ENCODE measurements around the gene PIP4K2A.
"Not testable (repeated sequence)": the region's sequence is repeated elsewhere in the genome, so short reads cannot be mapped to it uniquely, and the experiment has no call there.

PIP4K2A gene

DNA sequence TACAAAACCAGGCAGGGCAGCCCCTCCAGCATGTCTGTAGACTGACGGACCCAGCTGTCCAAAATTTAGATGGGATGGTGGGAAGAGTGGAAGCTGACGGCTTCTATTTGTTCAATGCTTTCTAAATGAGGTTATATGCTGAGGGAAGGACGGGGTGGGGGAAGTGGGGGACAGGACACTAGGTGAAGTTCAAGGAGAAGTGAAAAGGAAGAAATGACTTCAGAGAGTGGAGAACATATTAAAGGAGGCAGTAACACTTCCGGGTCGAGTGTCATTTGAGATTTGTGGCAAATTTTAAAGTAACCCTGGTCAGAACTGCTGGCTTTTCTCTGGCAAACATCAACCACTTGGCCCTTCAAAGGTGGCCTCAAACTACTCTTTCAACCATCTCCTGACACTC is 9.4 kb downstream of the PIP4K2A start:
- Histone ChIP-seq H3K4me1 (ENCODE audit: insufficient read depth, low read length) (peaks cover 27% of the 10 kb centered on the region), H3K4me3 (ENCODE audit: low read depth in 1 of 2, low read length in 2 of 2) (no peak overlapping the region), H3K36me3 (ENCODE audit: insufficient read depth, low read length) (no peaks in the 10 kb centered on the region), H3K9ac (ENCODE audit: low read length) (no peak overlapping the region), H3K27ac (ENCODE audit: low read depth, low read length) (no peak overlapping the region), H3K9me3 (ENCODE audit: low read length) (no peaks in the 10 kb centered on the region), H3K27me3 (ENCODE audit: control insufficient read depth in 1 of 2, insufficient read depth in 2 of 2, low read length in 2 of 2) (no peaks in the 10 kb centered on the region)

DNA sequence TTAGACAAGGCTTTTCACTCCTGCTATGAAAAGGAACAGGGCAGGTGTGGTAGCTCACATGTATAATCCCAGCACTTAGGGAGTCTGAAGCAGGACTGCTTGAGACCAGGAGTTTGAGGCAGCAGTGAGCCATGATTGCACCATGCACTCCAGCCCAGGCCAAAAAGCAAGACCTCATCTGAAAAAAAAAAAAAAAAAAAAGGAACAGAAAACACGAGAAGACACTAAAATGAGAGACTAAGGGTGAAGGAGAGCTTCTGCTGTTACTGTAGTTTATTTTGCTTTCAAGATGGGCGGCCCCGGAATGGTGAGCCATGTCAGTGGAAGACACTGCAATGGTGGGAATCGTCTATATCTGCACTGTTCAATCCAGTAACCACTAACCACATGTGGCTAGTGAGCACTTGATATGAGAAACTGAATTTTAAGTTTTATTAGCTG is 9.9 kb downstream of the PIP4K2A start:
- H3K36me3 ChIP-seq (ENCODE audit: insufficient read depth, low read length): no peaks in the 10 kb centered on the region
- no peaks in the 10 kb centered on the region for H3K27me3 ChIP-seq (ENCODE audit: control insufficient read depth in 1 of 2, insufficient read depth in 2 of 2, low read length in 2 of 2)
- no peak overlapping the region for H3K9ac ChIP-seq (ENCODE audit: low read length)
- no peaks in the 10 kb centered on the region for H3K9me3 ChIP-seq (ENCODE audit: low read length)
- H3K4me1 ChIP-seq (ENCODE audit: insufficient read depth, low read length): peaks cover 26% of the 10 kb centered on the region
- H3K27ac ChIP-seq (ENCODE audit: low read depth, low read length): no peak overlapping the region
- H3K4me3 ChIP-seq (ENCODE audit: low read depth in 1 of 2, low read length in 2 of 2): no peak overlapping the region

DNA sequence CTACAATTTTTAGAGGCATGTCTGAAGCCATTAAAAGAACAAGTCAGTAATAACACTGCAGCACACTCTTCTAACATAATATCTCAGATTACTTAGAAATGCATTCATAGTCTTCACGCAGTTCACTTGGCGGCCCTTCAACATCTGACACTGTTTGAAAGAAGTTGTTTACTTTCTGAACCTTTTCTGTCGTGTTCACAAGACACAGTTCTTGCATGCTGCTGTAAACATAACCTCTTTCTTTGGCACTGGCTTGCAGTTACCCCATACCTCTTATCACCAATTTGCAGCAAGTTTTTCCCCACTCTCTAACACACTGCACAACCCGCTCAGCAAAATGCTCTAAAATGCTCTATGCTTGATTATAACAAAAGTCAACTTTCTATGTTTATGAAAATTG is 12.0 kb downstream of the PIP4K2A start:
- H3K27me3 ChIP-seq (ENCODE audit: control insufficient read depth in 1 of 2, insufficient read depth in 2 of 2, low read length in 2 of 2): no peaks in the 10 kb centered on the region
- no peak overlapping the region for H3K27ac ChIP-seq (ENCODE audit: low read depth, low read length)
- H3K36me3 ChIP-seq (ENCODE audit: insufficient read depth, low read length): no peaks in the 10 kb centered on the region
- H3K9ac ChIP-seq (ENCODE audit: low read length): no peak overlapping the region
- H3K4me3 ChIP-seq (ENCODE audit: low read depth in 1 of 2, low read length in 2 of 2): no peak overlapping the region
- H3K9me3 ChIP-seq (ENCODE audit: low read length): no peaks in the 10 kb centered on the region
- peaks cover 34% of the 10 kb centered on the region for H3K4me1 ChIP-seq (ENCODE audit: insufficient read depth, low read length)

DNA sequence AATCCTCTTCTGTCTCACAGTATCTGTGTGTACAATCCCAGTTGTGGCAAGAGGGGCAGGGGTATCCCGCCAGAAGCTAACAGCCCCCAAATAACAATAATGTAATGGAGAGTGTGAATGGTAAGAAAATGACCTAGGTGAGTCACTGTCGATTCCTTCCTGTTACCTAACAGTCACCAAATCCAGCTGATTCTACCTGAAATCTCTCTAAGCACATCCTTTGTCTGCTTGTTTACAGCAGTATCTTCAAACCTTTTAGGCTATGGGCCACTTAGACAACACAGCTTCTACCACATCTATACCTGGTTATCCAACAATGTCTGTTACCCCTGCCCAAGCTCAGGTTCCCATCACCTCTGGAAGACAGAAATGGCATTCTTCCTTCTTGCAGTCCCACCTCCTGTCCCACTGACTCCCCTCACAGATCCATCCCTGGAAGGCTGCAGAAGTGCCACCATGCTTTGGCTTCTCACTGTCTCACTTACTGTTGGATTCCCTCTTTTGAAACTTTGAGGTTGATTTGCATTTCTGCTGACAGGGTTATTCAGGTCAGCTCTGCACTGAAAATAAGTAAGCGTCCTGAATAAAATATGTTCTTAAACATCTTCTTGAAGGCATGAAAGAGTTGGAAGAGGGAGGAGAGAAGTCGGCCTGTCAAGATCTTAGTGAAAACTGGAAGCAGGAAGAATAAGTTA is 13.1 kb downstream of the PIP4K2A start:
- Histone ChIP-seq H3K4me1 (ENCODE audit: insufficient read depth, low read length) (peaks cover 41% of the 10 kb centered on the region), H3K9ac (ENCODE audit: low read length) (no peak overlapping the region), H3K27me3 (ENCODE audit: control insufficient read depth in 1 of 2, insufficient read depth in 2 of 2, low read length in 2 of 2) (no peaks in the 10 kb centered on the region), H3K36me3 (ENCODE audit: insufficient read depth, low read length) (no peaks in the 10 kb centered on the region), H3K27ac (ENCODE audit: low read depth, low read length) (no peak overlapping the region), H3K9me3 (ENCODE audit: low read length) (no peaks in the 10 kb centered on the region), H3K4me3 (ENCODE audit: low read depth in 1 of 2, low read length in 2 of 2) (no peak overlapping the region)

DNA sequence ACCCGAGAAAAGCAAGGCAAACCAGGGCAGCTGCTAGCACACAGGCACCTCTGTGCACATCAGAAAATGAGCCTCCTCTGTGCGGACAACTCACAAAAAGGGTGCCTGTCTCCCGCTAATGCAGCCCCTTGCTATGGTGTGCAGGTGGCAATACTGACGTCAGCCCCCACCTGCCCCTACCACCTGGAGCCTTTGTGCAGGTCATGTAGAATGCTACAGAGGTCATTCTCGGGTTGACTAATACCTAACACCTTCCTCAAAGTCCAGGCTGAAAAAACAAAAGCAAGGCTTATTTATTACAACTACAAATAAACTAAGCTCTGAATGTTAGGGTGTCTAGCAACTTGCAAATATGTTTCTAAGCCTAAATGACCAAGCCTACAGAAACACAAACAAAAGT is 13.9 kb downstream of the PIP4K2A start:
- peaks cover 38% of the 10 kb centered on the region for H3K4me1 ChIP-seq (ENCODE audit: insufficient read depth, low read length)
- H3K36me3 ChIP-seq (ENCODE audit: insufficient read depth, low read length): no peaks in the 10 kb centered on the region
- no peak overlapping the region for H3K4me3 ChIP-seq (ENCODE audit: low read depth in 1 of 2, low read length in 2 of 2)
- no peaks in the 10 kb centered on the region for H3K27me3 ChIP-seq (ENCODE audit: control insufficient read depth in 1 of 2, insufficient read depth in 2 of 2, low read length in 2 of 2)
- H3K27ac ChIP-seq (ENCODE audit: low read depth, low read length): no peak overlapping the region
- no peaks in the 10 kb centered on the region for H3K9me3 ChIP-seq (ENCODE audit: low read length)
- no peak overlapping the region for H3K9ac ChIP-seq (ENCODE audit: low read length)

DNA sequence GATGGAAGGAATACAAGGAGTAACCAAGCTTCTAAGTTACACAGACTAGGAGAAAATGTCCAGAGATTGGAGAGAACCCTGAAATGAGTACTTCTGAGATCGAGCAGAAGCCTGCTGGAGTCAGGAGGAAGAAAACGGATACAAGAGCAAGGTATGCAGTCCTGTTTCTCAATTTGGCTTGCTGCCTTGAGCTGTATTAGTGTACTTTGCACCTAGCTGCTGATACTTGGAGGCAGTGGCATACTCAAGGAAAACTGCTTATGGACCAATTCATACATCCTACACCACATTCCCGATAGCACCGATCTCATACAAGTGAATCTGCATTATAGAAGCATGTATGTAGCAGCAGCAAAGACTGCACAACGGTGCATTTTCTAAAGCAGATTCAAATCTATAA is 14.4 kb downstream of the PIP4K2A start:
- Histone ChIP-seq H3K36me3 (ENCODE audit: insufficient read depth, low read length) (no peaks in the 10 kb centered on the region), H3K27ac (ENCODE audit: low read depth, low read length) (no peak overlapping the region), H3K9ac (ENCODE audit: low read length) (no peak overlapping the region), H3K27me3 (ENCODE audit: control insufficient read depth in 1 of 2, insufficient read depth in 2 of 2, low read length in 2 of 2) (no peaks in the 10 kb centered on the region), H3K4me1 (ENCODE audit: insufficient read depth, low read length) (peaks cover 38% of the 10 kb centered on the region), H3K4me3 (ENCODE audit: low read depth in 1 of 2, low read length in 2 of 2) (no peak overlapping the region), H3K9me3 (ENCODE audit: low read length) (no peaks in the 10 kb centered on the region)

DNA sequence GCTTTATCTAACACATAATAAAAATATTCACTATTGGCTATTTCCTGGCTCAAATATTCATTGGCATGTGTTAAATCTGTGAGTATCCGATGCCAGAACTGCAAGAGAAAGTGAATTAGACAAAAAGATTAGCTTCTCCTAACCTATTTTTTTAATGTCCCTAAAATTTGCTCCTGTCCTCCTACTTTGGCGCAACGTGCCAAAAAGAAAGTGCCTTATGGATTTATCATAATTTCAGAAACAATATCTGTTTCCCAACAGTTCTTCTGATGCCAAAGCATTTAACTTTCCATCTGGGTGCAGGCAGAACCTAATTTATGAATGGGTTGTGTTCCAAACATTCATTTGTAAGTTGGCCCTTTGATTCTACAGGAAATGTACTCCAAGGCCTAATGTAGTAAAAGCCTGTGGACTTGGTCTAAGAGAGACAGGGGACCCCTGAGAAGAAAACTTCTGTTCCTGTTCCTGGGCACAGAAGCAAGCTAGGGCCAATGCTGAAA is 15.4 kb downstream of the PIP4K2A start:
- Histone ChIP-seq H3K4me1 (ENCODE audit: insufficient read depth, low read length) (peaks cover 38% of the 10 kb centered on the region), H3K4me3 (ENCODE audit: low read depth in 1 of 2, low read length in 2 of 2) (no peak overlapping the region), H3K9ac (ENCODE audit: low read length) (no peak overlapping the region), H3K36me3 (ENCODE audit: insufficient read depth, low read length) (no peaks in the 10 kb centered on the region), H3K27me3 (ENCODE audit: control insufficient read depth in 1 of 2, insufficient read depth in 2 of 2, low read length in 2 of 2) (no peaks in the 10 kb centered on the region), H3K9me3 (ENCODE audit: low read length) (no peaks in the 10 kb centered on the region), H3K27ac (ENCODE audit: low read depth, low read length) (no peak overlapping the region)

DNA sequence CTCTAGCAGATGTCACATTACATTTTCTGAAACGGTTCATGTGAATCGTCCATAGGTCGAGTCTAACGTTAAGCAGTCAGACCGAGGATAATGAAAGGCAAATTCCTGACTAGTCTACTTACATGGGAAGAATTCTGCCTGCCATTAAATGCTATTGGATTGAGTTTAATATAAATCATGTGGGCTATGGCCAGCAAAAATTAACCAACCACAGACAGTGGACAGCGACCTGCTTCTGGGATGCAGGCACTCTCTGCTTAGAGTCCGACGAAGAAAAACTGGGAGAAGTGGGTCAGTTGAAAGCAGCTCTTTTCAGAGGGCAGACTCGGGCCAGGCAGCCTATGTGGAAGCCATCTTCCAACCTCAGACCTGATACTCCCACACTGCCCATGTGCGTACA is 16.6 kb downstream of the PIP4K2A start:
- Histone ChIP-seq H3K4me3 (ENCODE audit: low read depth in 1 of 2, low read length in 2 of 2) (no peak overlapping the region), H3K27ac (ENCODE audit: low read depth, low read length) (no peak overlapping the region), H3K4me1 (ENCODE audit: insufficient read depth, low read length) (peaks cover 34% of the 10 kb centered on the region), H3K36me3 (ENCODE audit: insufficient read depth, low read length) (no peaks in the 10 kb centered on the region), H3K9ac (ENCODE audit: low read length) (no peak overlapping the region), H3K9me3 (ENCODE audit: low read length) (no peaks in the 10 kb centered on the region), H3K27me3 (ENCODE audit: control insufficient read depth in 1 of 2, insufficient read depth in 2 of 2, low read length in 2 of 2) (no peaks in the 10 kb centered on the region)

DNA sequence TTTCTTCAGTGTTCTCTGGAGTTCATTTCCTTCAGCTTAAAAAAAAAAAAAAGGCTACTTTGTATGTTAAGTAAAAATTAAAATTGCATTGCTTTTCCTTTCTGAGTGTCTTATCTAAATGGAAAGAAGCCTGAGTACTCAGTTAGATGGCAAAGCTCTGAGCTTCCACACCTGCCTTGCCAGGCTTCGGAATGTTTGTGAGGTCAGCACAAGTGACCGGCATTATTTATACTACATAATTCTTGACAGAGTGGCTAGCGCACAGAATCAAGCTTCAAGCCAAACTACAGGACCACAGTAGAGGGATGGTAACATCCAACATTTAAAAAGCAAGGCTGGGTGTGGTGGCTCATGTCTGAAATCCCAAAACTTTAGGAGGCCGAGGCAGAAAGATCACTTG is 17.3 kb downstream of the PIP4K2A start:
- H3K9ac ChIP-seq (ENCODE audit: low read length): no peak overlapping the region
- no peaks in the 10 kb centered on the region for H3K36me3 ChIP-seq (ENCODE audit: insufficient read depth, low read length)
- H3K27me3 ChIP-seq (ENCODE audit: control insufficient read depth in 1 of 2, insufficient read depth in 2 of 2, low read length in 2 of 2): no peaks in the 10 kb centered on the region
- H3K4me3 ChIP-seq (ENCODE audit: low read depth in 1 of 2, low read length in 2 of 2): no peak overlapping the region
- H3K4me1 ChIP-seq (ENCODE audit: insufficient read depth, low read length): peaks cover 27% of the 10 kb centered on the region
- H3K27ac ChIP-seq (ENCODE audit: low read depth, low read length): no peak overlapping the region
- H3K9me3 ChIP-seq (ENCODE audit: low read length): no peaks in the 10 kb centered on the region

DNA sequence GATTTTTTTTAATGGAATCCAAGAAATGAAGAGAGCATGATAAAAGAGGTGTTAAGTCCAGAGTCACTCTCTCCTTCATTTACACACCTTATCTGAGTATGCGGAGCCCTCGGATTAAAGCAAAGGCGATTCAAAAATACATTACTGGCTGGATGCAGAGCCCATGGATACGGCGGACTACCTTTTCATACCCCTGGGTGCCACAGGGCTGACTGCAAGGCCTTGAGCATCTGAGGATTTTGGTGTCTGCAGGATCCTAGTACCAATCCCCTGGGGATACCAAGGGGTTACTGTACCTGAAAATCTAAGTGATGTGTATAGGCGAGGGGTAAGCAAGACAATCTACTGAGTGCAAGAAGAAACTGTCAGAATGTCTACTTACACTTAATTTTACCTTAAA is 20.5 kb downstream of the PIP4K2A start:
- H3K4me1 ChIP-seq (ENCODE audit: insufficient read depth, low read length): peaks cover 10% of the 10 kb centered on the region
- H3K27ac ChIP-seq (ENCODE audit: low read depth, low read length): no peak overlapping the region

DNA sequence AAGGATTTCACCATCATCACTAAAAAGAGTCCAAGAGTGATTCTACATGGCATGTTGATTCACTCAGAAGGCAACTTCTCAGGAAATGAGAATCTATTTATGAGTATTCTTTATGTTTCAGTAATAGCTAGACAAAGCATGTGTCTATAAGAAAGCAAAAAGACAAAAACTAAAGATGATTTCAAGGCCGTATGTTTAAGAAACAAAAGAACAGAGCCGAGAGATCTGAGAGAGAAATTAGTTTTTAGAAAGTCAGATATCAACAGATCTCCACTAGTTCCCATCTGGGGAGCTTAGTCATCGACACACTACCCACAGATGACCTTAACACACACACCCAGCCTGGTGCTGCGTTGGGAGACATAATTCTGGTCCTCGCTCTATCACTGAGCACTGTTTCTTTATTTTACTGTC is 21.0 kb downstream of the PIP4K2A start:
- Histone ChIP-seq H3K4me1 (ENCODE audit: insufficient read depth, low read length) (peaks cover 9% of the 10 kb centered on the region), H3K27me3 (ENCODE audit: control insufficient read depth in 1 of 2, insufficient read depth in 2 of 2, low read length in 2 of 2) (no peaks in the 10 kb centered on the region), H3K9me3 (ENCODE audit: low read length) (no peaks in the 10 kb centered on the region), H3K4me3 (ENCODE audit: low read depth in 1 of 2, low read length in 2 of 2) (no peak overlapping the region), H3K9ac (ENCODE audit: low read length) (no peak overlapping the region), H3K36me3 (ENCODE audit: insufficient read depth, low read length) (no peaks in the 10 kb centered on the region), H3K27ac (ENCODE audit: low read depth, low read length) (no peak overlapping the region)

More for the DNA sequence above, 20.5 kb downstream of the PIP4K2A start:
- Histone ChIP-seq H3K9me3 (ENCODE audit: low read length) (no peaks in the 10 kb centered on the region), H3K9ac (ENCODE audit: low read length) (no peak overlapping the region), H3K4me3 (ENCODE audit: low read depth in 1 of 2, low read length in 2 of 2) (no peak overlapping the region), H3K36me3 (ENCODE audit: insufficient read depth, low read length) (no peaks in the 10 kb centered on the region), H3K27me3 (ENCODE audit: control insufficient read depth in 1 of 2, insufficient read depth in 2 of 2, low read length in 2 of 2) (no peaks in the 10 kb centered on the region)

DNA sequence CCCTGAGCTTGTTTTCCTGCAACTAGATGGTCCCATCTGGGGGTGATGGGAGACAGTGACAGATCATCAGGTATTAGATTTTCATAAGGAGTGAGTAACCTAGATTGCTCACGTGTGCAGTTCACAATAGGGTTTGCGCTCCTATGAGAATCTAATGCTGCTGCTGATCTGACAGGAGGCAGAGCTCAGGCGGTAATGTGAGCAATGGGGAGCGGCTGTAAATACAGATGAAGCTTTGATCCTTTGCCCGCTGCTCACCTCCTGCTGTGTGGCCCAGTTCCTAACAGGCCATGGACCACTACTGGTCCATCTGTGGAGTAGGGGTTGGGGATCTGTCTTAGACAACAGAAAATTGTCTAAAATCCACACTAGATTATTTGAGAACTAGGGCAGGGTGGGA is 22.3 kb downstream of the PIP4K2A start:
- not testable (repeated sequence) for H3K4me1 ChIP-seq (ENCODE audit: insufficient read depth, low read length); H3K4me3 ChIP-seq (ENCODE audit: low read depth in 1 of 2, low read length in 2 of 2); H3K27ac ChIP-seq (ENCODE audit: low read depth, low read length); H3K9me3 ChIP-seq (ENCODE audit: low read length); H3K9ac ChIP-seq (ENCODE audit: low read length); H3K36me3 ChIP-seq (ENCODE audit: insufficient read depth, low read length); H3K27me3 ChIP-seq (ENCODE audit: control insufficient read depth in 1 of 2, insufficient read depth in 2 of 2, low read length in 2 of 2)
